ENCODE data around the gene TUBGCP3. TPM values are rescaled to one million over a fixed set of nuclear protein-coding genes. Genes with fewer than 3 reads are reported as not detected.

TUBGCP3 gene
- total and polyA plus RNA-seq, 4 donors = 6.7 to 31.0 (median 17.3) TPM

GRCh38 chr13:112455476-112456059 lies 132.4 kb downstream of the TUBGCP3 start:
- H3K36me3 ChIP-seq (ENCODE audit: control insufficient read depth in 4 of 4, insufficient read depth in 3 of 4, low read depth in 1 of 4, low read length in 3 of 4) = peaks cover 0 to 3% (median 0%) of the 10 kb centered on the region in 4 donors
- WGBS = 87% methylated on average over 17 of the region's 17 CpGs
- H3K9me3 ChIP-seq (ENCODE audit: control insufficient read depth in 4 of 4, low read length in 3 of 4) = no peaks in the 10 kb centered on the region
- no peak overlapping the region for H3K9ac ChIP-seq (ENCODE audit: low read depth in 1 of 2, low read length in 2 of 2)
- no peaks in the 10 kb centered on the region for H3K27me3 ChIP-seq (ENCODE audit: control insufficient read depth in 4 of 4, insufficient read depth in 4 of 4, low read length in 3 of 4)
- no peak overlapping the region for H3K4me3 ChIP-seq (ENCODE audit: low read depth in 1 of 3, low read length in 3 of 3)
- DNase-seq (ENCODE audit: low spot score) = peak; percentile 25
- H3K4me1 ChIP-seq (ENCODE audit: control insufficient read depth in 4 of 4, insufficient read depth in 4 of 4, low read length in 3 of 4) = peaks cover 0 to 6% (median 3%) of the 10 kb centered on the region in 4 donors
- no peak for TF ChIP-seq REST (IDR thresholded peaks at IDR 0.05)
- no peak for TF ChIP-seq HNF4A (conservative IDR thresholded peaks at IDR 0.05)
- TF ChIP-seq FOXA1 (IDR thresholded peaks at IDR 0.05) = no peak
- TF ChIP-seq GABPA (IDR thresholded peaks at IDR 0.05 in 1 of 2, conservative IDR thresholded peaks at IDR 0.05 in 1 of 2) = no peak
- TF ChIP-seq RXRA (IDR thresholded peaks at IDR 0.05) = no peak
- TF ChIP-seq JUND (IDR thresholded peaks at IDR 0.05) = no peak
- no peak for TF ChIP-seq FOXA2 (IDR thresholded peaks at IDR 0.05)
- TF ChIP-seq SP1 (IDR thresholded peaks at IDR 0.05) = no peak
- no peak overlapping the region for H3K27ac ChIP-seq (ENCODE audit: low read depth in 1 of 2, low read length in 2 of 2)

GRCh38 chr13:112454648-112455334 lies 133.2 kb downstream of the TUBGCP3 start:
- no peak for DNase-seq (ENCODE audit: low spot score)
- Histone ChIP-seq H3K4me3 (ENCODE audit: low read depth in 1 of 3, low read length in 3 of 3) (no peak overlapping the region), H3K9ac (ENCODE audit: low read depth in 1 of 2, low read length in 2 of 2) (no peak overlapping the region), H3K27me3 (ENCODE audit: control insufficient read depth in 4 of 4, insufficient read depth in 4 of 4, low read length in 3 of 4) (no peaks in the 10 kb centered on the region), H3K36me3 (ENCODE audit: control insufficient read depth in 4 of 4, insufficient read depth in 3 of 4, low read depth in 1 of 4, low read length in 3 of 4) (peaks cover 0 to 3% (median 0%) of the 10 kb centered on the region in 4 donors), H3K9me3 (ENCODE audit: control insufficient read depth in 4 of 4, low read length in 3 of 4) (no peaks in the 10 kb centered on the region), H3K27ac (ENCODE audit: low read depth in 1 of 2, low read length in 2 of 2) (no peak overlapping the region), H3K4me1 (ENCODE audit: control insufficient read depth in 4 of 4, insufficient read depth in 4 of 4, low read length in 3 of 4) (peaks cover 0 to 9% (median 3%) of the 10 kb centered on the region in 4 donors)
- TF ChIP-seq CTCF (IDR thresholded peaks at IDR 0.05; ENCODE audit: low read depth, low read length, missing input control) = no peak
- no peak for TF ChIP-seq EGR1 (IDR thresholded peaks at IDR 0.05; ENCODE audit: low read depth in 2 of 2)
- TF ChIP-seq REST (IDR thresholded peaks at IDR 0.05) = no peak
- WGBS = 91% methylated on average over 16 of the region's 16 CpGs
